ENCODE data around the gene FAM217B.
"Not testable (repeated sequence)": the region's sequence is repeated elsewhere in the genome, so short reads cannot be mapped to it uniquely, and the experiment has no call there.

The FAM217B gene

GRCh38 chr20:59939052-59939878 is 924 bp upstream of the FAM217B start:
- DNase-seq: no peak

GRCh38 chr20:59939879-59940128 is 385 bp upstream of the FAM217B start:
- DNase-seq: no peak

- no peak for DNase-seq
These were observed 736 bp downstream of the FAM217B start for GRCh38 chr20:59940956-59941294.

GRCh38 chr20:59942245-59942644 is 2.1 kb downstream of the FAM217B start:
- no peak for DNase-seq

GRCh38 chr20:59944726-59945125 is 4.5 kb downstream of the FAM217B start:
- DNase-seq: no peak

- no peak for DNase-seq
These were observed 5.0 kb downstream of the FAM217B start for GRCh38 chr20:59945175-59945574.

- DNase-seq: no peak
These were observed 5.5 kb downstream of the FAM217B start for GRCh38 chr20:59945731-59946130.

- DNase-seq: no peak
These were observed 7.2 kb downstream of the FAM217B start for GRCh38 chr20:59947376-59947775.

GRCh38 chr20:59948212-59948611 is 8.0 kb downstream of the FAM217B start:
- DNase-seq: no peak

GRCh38 chr20:59948828-59949720 is 8.9 kb downstream of the FAM217B start:
- no peak for DNase-seq

- DNase-seq: no peak
These were observed 9.7 kb downstream of the FAM217B start for GRCh38 chr20:59949911-59950310.

- DNase-seq: no peak
These were observed 14.5 kb downstream of the FAM217B start for GRCh38 chr20:59954718-59955117.

- no peak for DNase-seq
These were observed 15.1 kb downstream of the FAM217B start for GRCh38 chr20:59955131-59955796.

- DNase-seq: not testable (repeated sequence)
These were observed 17.4 kb downstream of the FAM217B start for GRCh38 chr20:59957568-59957967.

GRCh38 chr20:59958123-59958522 is 17.9 kb downstream of the FAM217B start, which contains the start of gene CDH26:
TSS of gene CDH26 (plus strand) at chr20:59958423. CDS start at chr20:59958727, 304 bp downstream.
- DNase-seq: no peak

GRCh38 chr20:59958626-59959025 is 18.4 kb downstream of the FAM217B start:
- no peak for DNase-seq

- no peak for DNase-seq
These were observed 21.2 kb downstream of the FAM217B start for GRCh38 chr20:59961423-59961822.

GRCh38 chr20:59962155-59962554 is 22.0 kb downstream of the FAM217B start:
- no peak for DNase-seq

- DNase-seq: no peak
These were observed 26.2 kb downstream of the FAM217B start for GRCh38 chr20:59966428-59966827.

GRCh38 chr20:59971428-59971827 is 31.2 kb downstream of the FAM217B start:
- DNase-seq: no peak

- DNase-seq: no peak
These were observed 32.0 kb downstream of the FAM217B start for GRCh38 chr20:59972037-59972801.

GRCh38 chr20:59976156-59976782 is 36.1 kb downstream of the FAM217B start:
- no peak for DNase-seq
